DND-41 (cell line): ENCODE measurements around the gene AUH.

Source experiments
- ATAC-seq: fragments of 200-7000 bp; cut with Tn5 transposase; 3 replicates; pipeline ENCODE4 v1.9.1; 2021; ENCODE audit warnings: low read depth; ENCODE audit not compliant: insufficient read depth
- DNase-seq: peaks from one replicate; pipeline ENCODE4 v3.0.0-alpha.2; 2020
- H2AFZ ChIP-seq: 2 replicates; pipeline ENCODE4 v1.6.0; 2012; ENCODE audit warnings: low read depth, low read length
- H3K27ac ChIP-seq: 2 replicates; pipeline ENCODE4 v1.5.1; 2012; ENCODE audit warnings: low read length, inconsistent platforms
- H3K27me3 ChIP-seq: fragments of 200-600 bp; sonication (generic); 2 replicates; pipeline ENCODE4 v1.6.0; 2012; ENCODE audit warnings: low read length, mild to moderate bottlenecking, inconsistent platforms; ENCODE audit not compliant: insufficient read depth, poor library complexity
- H3K36me3 ChIP-seq: 2 replicates; pipeline ENCODE4 v1.5.1; 2012; ENCODE audit warnings: low read length, inconsistent platforms; ENCODE audit not compliant: insufficient read depth
- H3K4me1 ChIP-seq: 2 replicates; pipeline ENCODE4 v1.5.1; 2012; ENCODE audit warnings: mild to moderate bottlenecking, low read length; ENCODE audit not compliant: insufficient read depth
- H3K4me2 ChIP-seq: 2 replicates; pipeline ENCODE4 v1.6.0; 2012; ENCODE audit warnings: mild to moderate bottlenecking, moderate library complexity, low read length, inconsistent platforms; ENCODE audit not compliant: insufficient read depth
- H3K4me3 ChIP-seq, 2 experiments: fragments of 200-600 bp in 1 of 2; shearing (Covaris generic) in 1 of 2; 2 replicates each; pipeline ENCODE4 v1.5.1; 2012 to 2016; ENCODE audit warnings: inconsistent platforms in 2 of 2, low read length in 2 of 2, mild to moderate bottlenecking in 2 of 2, low read depth in 1 of 2, moderate library complexity in 1 of 2
- H3K79me2 ChIP-seq: 2 replicates; pipeline ENCODE4 v1.6.0; 2012; ENCODE audit warnings: low read length, inconsistent platforms; ENCODE audit not compliant: insufficient read depth
- H3K9ac ChIP-seq: 2 replicates; pipeline ENCODE4 v1.6.0; 2012; ENCODE audit warnings: low read depth, mild to moderate bottlenecking, inconsistent platforms, low read length, moderate library complexity
- H3K9me3 ChIP-seq: 2 replicates; pipeline ENCODE4 v1.5.1; 2012; ENCODE audit warnings: low read length, moderate library complexity, mild to moderate bottlenecking, inconsistent platforms; ENCODE audit not compliant: insufficient read depth, severe bottlenecking
- H4K20me1 ChIP-seq: 2 replicates; pipeline ENCODE4 v1.6.0; 2012; ENCODE audit warnings: low read length; ENCODE audit not compliant: insufficient read depth
- CTCF ChIP-seq: IDR thresholded peaks from 2 replicates; pipeline ENCODE4 v1.5.1; 2012; ENCODE audit warnings: borderline replicate concordance, low read length, moderate library complexity, mild to moderate bottlenecking; ENCODE audit not compliant: poor library complexity, severe bottlenecking; ENCODE audit errors: extremely low read depth
- EZH2 ChIP-seq: IDR thresholded peaks from 3 replicates; pipeline ENCODE4 v1.6.1; 2012; ENCODE audit warnings: borderline replicate concordance, low read depth, mild to moderate bottlenecking, moderate library complexity, low read length, inconsistent platforms; ENCODE audit not compliant: severe bottlenecking

The AUH gene

GRCh38 chr9:91241909-91242308 is 119.8 kb downstream of the AUH start:
- H3K79me2 ChIP-seq = no peaks in the 10 kb centered on the region
- H2AFZ ChIP-seq = no peak overlapping the region
- H3K9me3 ChIP-seq = no peaks in the 10 kb centered on the region
- no peaks in the 10 kb centered on the region for H3K36me3 ChIP-seq
- H4K20me1 ChIP-seq = no peaks in the 10 kb centered on the region
- H3K27ac ChIP-seq = no peak overlapping the region
- no peak overlapping the region for H3K9ac ChIP-seq
- no peaks in the 10 kb centered on the region for H3K27me3 ChIP-seq
- no peaks in the 10 kb centered on the region for H3K4me1 ChIP-seq
- DNase-seq = no peak
- ATAC-seq = no peak
- no peak overlapping the region for H3K4me2 ChIP-seq
- no peak overlapping the region for H3K4me3 ChIP-seq
- TF ChIP-seq EZH2 (no peak), CTCF (no peak)

- Histone ChIP-seq H3K4me2 (no peak overlapping the region), H3K4me1 (no peaks in the 10 kb centered on the region), H2AFZ (no peak overlapping the region), H3K79me2 (no peaks in the 10 kb centered on the region), H3K9ac (no peak overlapping the region), H3K27me3 (no peaks in the 10 kb centered on the region), H3K36me3 (no peaks in the 10 kb centered on the region), H3K4me3 (no peak overlapping the region), H3K27ac (no peak overlapping the region), H3K9me3 (no peaks in the 10 kb centered on the region), H4K20me1 (no peaks in the 10 kb centered on the region)
- ATAC-seq (no peak), DNase-seq (no peak)
- no peak for TF ChIP-seq CTCF
Observed at GRCh38 chr9:91240596-91241165, 121.0 kb downstream of the AUH start.

GRCh38 chr9:91239367-91240111 is 122.2 kb downstream of the AUH start:
- DNase-seq (no peak), ATAC-seq (no peak)
- Histone ChIP-seq H3K27ac (no peak overlapping the region), H3K9me3 (no peaks in the 10 kb centered on the region), H3K36me3 (no peaks in the 10 kb centered on the region), H3K4me3 (no peak overlapping the region), H2AFZ (no peak overlapping the region), H3K4me2 (no peak overlapping the region), H3K9ac (no peak overlapping the region), H4K20me1 (no peaks in the 10 kb centered on the region), H3K4me1 (no peaks in the 10 kb centered on the region), H3K79me2 (no peaks in the 10 kb centered on the region), H3K27me3 (no peaks in the 10 kb centered on the region)
- TF ChIP-seq CTCF = no peak
- TF ChIP-seq EZH2 = no peak
